ENCODE results near the gene TSPO2. TPM values are rescaled to one million over a fixed set of nuclear protein-coding genes. Genes with fewer than 3 reads are reported as not detected.
"Not testable (repeated sequence)": the region's sequence is repeated elsewhere in the genome, so short reads cannot be mapped to it uniquely, and the experiment has no call there.

The TSPO2 gene
- total RNA-seq, 1 donor, result not detected

- no peak overlapping the region for H3K4me3 ChIP-seq (ENCODE audit: low read depth, low read length)
- peak; percentile 56 for TF ChIP-seq CTCF (IDR thresholded peaks at IDR 0.05; ENCODE audit: insufficient read depth, low read length)
- DNase-seq (ENCODE audit: low read depth), result peak; percentile 66
Measured at GRCh38 chr6:40999569-40999968, 42.7 kb upstream of the TSPO2 start.

- no peak for DNase-seq (ENCODE audit: low read depth)
- TF ChIP-seq CTCF (IDR thresholded peaks at IDR 0.05; ENCODE audit: insufficient read depth, low read length), result no peak
- no peak overlapping the region for H3K4me3 ChIP-seq (ENCODE audit: low read depth, low read length)
Measured at GRCh38 chr6:41000248-41000647, 42.0 kb upstream of the TSPO2 start.

GRCh38 chr6:41002168-41002567 is 40.1 kb upstream of the TSPO2 start:
- no peak for DNase-seq (ENCODE audit: low read depth)
- TF ChIP-seq CTCF (IDR thresholded peaks at IDR 0.05; ENCODE audit: insufficient read depth, low read length), result no peak
- no peak overlapping the region for H3K4me3 ChIP-seq (ENCODE audit: low read depth, low read length)

GRCh38 chr6:41006217-41006616 is 36.0 kb upstream of the TSPO2 start:
- peak; percentile 63 for TF ChIP-seq CTCF (IDR thresholded peaks at IDR 0.05; ENCODE audit: insufficient read depth, low read length)
- DNase-seq (ENCODE audit: low read depth), result peak; percentile 68
- not testable (repeated sequence) for H3K4me3 ChIP-seq (ENCODE audit: low read depth, low read length)

GRCh38 chr6:41006980-41007379 is 35.3 kb upstream of the TSPO2 start:
- not testable (repeated sequence) for H3K4me3 ChIP-seq (ENCODE audit: low read depth, low read length); DNase-seq (ENCODE audit: low read depth)

GRCh38 chr6:41008011-41008410 is 34.3 kb upstream of the TSPO2 start:
- DNase-seq (ENCODE audit: low read depth), result no peak
- H3K4me3 ChIP-seq (ENCODE audit: low read depth, low read length), result no peak overlapping the region
- no peak for TF ChIP-seq CTCF (IDR thresholded peaks at IDR 0.05; ENCODE audit: insufficient read depth, low read length)

GRCh38 chr6:41009669-41010068 is 32.6 kb upstream of the TSPO2 start:
- TF ChIP-seq CTCF (IDR thresholded peaks at IDR 0.05; ENCODE audit: insufficient read depth, low read length), result no peak
- H3K4me3 ChIP-seq (ENCODE audit: low read depth, low read length), result no peak overlapping the region
- DNase-seq (ENCODE audit: low read depth), result no peak
